HG02852 (cell line): ENCODE measurements around the gene EML6.

ENCODE experiments used
- ATAC-seq: cut with Tn5 transposase; IDR thresholded peaks from one replicate; pipeline ENCODE4 v1.9.1; 2021; ENCODE audit warnings: mild to moderate bottlenecking, moderate library complexity; ENCODE audit not compliant: unreplicated experiment

EML6 gene

DNA sequence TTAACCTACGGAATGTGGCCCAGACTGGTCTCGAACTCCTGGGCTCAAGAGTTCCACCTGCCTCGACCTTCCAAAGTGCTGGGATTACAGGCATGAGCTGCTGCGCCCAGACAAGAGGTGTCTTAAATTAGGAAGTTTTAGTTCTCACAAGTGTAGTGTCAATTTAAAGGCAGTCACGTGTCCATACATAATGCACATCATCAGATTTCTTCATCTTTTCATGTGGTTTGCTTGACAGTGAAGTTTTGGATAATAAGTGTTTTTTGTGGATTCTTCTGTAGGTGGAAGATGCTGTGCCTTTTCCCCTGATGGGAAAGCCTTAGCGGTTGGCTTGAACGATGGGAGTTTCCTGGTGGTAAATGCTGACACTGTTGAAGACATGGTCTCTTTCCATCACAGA lies 179.3 kb downstream of the EML6 start:
- ATAC-seq: no peak

DNA sequence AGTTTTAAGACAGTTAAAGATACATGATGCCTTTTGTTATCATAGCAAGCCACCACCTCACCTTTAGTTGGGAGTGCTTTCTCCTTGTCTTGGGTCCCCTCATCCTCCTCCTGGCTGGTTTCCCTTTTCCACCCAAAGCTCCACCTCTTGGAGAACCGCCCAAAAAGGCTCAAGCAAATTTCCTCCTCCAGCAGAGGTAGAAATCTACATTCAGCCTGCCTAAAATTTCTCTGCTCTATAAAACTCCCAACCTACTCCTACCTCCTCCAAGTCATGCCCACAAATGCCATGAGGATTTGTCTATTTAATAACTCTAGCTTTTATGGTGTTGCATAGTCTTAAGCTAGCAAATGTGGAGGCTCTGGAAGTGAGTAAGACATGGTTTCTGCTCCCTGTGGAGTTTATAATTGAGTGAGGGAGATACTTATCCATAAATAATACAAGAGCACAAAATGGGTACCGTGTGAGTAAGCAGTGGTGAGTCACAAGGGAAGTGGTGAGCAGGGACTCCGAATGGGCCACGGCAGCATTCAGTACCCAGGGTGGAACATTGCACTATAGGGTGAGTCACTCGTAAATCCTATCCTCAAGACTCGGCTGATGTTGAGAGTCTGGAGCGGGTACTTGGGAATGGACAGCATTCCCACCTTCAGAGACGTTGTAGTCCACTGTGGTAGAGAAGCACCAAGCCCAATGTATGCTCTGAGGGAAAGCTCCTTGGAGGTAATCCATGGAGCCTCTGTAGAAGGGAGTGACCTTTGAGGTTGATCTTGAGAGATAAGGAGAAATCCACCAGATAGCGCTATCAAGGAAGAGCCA lies 180.5 kb downstream of the EML6 start:
- no peak for ATAC-seq

DNA sequence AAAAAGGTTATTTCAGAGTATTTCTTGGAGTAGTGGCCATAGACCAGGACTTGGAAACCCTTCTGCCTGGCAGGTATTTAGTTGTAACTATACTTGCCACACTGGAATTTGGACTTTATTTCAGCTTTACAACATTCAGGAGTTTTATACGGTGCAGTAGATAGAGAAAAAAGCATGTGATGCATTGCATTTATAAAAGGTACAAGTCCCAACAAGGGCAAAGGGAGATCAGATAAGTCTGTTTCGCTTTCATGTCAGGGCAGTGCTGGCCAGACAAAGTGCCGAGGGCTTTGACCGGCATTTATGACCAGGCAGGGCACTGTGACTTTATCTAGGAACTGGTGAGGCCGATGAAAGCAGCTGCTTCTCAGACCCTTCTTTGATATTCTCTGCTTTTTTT lies 181.4 kb downstream of the EML6 start:
- no peak for ATAC-seq

DNA sequence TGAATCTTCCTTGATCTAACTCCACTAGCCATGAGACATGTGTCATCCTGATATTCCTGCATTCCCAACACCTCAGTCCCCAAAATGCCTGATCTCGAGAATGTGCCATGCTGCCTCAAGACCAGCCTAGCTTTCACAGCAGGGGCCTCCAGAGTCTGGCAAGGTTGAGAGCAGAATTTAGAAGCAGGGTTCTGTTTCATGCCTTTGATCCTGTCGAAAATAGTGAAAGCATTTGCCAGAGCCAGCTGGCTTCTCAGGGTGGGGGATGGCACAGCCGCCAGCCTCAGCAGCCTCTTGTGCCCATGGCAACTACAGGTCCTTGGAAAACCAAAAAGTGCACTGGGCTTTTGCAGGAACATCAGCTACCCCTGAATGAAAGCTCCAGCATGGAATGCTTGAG lies 183.3 kb downstream of the EML6 start:
- ATAC-seq: no peak

DNA sequence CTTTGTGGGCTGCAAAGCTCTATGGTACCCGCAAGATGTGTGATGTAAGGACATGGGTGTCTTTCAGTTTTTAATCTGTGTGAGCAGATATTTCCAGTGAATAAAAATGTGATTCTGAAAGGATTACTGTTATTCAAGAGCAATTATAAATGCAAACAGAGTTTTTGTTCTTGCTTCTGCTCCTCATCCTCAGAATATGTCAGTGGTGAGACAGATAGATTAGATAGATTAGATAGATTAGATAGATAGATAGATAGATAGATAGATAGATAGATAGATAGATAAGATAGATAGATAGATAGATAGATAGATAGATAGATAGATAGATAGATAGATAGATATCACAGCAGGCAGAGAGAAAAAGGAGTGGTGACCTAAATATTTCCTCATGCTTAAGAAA lies 184.2 kb downstream of the EML6 start:
- no peak for ATAC-seq

DNA sequence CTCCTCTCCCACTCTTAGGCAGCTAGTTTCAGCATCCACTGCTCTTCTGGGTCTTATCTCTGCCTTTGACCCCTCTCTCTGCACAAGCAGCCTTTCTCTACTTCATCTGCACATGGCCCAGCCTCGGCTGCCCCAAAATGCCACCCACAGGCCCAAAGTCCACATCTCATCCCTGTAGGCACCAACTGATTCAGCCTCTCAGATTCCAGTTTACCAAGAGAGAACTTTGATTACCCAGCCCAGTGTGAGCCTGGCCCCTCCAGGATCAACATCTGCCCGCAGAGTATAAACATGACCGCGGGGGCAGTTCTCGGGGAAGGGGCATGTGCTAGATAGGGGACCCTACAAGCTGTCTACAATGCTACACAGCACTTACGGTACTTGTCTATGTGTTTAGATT lies 185.1 kb downstream of the EML6 start:
- ATAC-seq: no peak

DNA sequence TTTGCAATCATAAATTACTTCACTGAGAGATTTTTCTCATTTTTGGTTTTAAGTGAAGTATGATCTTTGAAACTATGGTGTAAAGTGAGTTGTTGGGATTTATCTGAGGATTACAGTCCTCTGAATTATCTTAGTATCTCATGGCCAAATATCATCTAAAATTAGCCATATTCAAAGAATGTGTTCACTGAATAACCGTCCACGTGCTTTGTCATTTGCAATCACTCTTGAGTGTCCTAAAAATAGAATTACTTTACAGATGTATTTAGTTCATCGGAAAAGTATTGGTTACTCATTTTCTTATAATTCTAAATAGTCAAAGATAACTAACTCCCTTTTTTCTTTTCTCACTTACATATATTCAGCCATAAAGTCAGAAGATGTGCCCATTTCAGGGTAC lies 185.5 kb downstream of the EML6 start:
- ATAC-seq: no peak

DNA sequence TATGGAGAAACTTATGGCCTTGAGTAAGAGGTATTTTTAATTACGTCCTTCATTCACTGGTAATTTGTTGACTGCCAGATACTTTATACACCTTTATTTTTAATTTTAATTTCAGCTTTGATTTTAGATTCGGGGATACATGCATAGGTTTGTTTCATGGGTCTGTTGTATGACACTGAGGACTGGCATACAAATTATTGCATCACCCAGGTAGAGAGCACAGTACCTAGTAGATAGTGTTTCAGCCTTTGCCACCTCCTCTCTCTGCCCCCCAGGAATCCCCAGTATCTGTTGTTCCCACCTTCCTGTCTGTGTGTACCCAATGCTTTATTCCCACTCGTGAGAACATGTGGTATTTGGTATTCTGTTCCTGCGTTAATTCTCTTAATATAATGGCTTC lies 188.8 kb downstream of the EML6 start:
- ATAC-seq: no peak

DNA sequence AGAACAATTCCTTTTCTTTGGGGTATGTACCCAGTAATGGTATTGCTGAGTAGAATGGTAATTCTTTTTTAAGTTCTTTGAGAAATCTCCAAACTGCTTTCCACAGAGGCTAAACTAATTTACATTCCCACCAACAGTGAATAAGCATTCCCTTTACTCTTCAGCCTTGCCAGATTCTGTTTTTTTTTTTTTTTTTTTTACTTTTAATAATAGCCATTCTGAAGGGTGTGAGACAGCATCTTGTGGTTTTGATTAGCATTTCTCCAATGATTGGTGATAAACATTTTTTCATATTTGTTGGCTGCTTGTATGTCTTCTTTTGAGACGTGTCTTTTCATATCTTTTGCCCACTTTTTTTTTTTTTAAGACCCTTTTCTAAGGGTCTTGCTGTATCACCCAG lies 189.4 kb downstream of the EML6 start:
- no peak for ATAC-seq

DNA sequence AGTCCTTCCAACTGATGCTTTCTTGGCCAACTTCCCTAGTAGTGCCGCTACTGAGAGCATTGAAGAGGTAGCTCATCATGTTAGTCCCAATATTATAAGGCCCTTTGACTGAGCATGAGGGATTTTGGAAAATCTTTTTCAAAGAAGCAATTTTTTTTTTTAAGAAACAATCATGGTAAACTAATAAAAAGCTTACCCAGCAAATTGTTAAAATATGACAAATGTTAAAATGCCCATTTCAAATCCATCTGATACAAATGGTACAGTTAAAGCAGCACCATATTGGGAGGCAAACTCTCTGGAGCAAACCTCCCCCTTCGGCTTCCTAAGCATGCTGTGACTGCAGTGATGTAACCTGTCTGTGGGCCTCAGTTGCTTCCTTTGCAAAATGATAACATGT lies 191.2 kb downstream of the EML6 start:
- no peak for ATAC-seq

DNA sequence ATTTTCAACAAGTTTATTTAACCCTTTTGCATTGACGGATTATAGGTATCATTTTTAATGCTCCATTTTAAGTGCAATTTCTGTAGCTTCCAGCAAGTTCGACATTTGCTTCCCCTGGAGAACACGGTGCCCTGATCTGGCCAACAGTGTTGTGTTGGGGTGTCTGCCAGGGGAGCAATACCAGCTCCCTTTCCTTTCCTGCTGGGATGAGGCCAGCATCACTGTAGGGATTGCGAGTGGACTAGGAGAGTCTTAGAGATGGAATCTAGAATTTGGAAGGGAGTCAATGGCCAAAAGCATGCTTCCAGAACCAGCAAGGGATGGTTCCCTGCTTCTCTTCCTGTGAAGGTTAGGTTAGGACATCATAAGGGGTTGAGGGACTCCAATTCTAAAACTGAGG lies 191.6 kb downstream of the EML6 start:
- no peak for ATAC-seq

DNA sequence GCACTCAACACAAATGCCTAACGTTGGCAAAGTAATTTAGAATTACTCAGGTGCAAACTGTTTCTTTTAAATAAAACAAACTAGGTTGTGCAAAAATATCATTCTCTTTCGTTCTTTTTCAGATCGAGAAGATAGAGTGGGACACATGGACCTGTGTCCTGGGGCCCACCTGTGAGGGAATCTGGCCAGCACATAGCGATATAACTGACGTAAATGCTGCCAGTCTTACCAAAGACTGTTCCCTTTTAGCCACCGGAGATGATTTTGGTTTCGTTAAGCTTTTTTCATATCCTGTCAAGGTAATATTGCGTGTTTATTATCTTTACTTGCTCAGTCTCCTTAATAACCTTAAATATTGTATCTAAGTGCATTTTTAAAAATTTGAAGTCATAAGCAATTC lies 193.2 kb downstream of the EML6 start:
- no peak for ATAC-seq

DNA sequence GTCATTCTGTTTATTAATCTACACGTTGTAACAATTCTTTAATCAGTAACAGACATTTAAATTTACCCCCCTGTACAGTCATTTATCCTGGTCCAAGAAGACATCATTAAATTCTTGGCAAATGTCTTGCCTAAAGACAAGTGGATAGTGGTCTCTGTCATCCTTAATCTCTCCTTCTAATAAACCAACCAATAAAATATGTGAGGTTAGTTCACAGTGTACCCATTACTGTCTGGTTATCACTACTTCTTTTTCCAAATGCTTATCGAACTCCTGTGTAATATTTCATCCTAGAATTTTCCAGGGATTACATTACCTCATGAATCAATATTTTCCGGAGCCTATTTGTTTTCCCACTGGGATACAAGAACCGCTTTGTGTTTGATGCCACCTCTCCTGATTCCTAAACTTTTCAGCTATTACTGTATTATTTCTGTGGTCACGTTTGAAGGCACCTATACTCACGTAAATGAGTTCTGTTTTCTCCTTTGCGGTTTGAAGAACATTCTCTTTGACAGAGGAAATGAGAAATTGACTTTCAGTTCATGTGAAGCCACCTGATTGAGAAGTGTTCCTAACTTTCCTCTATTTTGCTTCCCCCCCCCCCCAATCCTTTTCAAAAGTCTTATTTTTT lies 195.3 kb downstream of the EML6 start:
- ATAC-seq: no peak

DNA sequence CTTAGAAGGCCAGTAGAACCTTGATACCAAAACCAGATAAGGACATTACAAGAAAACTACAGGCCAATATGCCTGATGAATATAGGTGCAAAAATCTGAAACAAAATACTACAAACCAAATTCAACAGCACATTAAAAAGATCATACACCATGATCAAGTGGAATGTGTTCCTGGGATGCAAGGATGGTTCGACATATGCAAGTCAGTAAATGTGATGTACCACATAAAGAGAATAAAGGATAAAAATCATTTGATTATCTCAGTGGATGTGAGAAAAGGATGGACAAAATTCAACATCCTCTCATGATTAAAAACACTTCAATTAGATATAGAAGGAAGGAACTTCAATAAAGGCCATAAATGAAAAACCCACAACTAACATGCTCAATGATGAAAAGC lies 197.2 kb downstream of the EML6 start:
- no peak for ATAC-seq

DNA sequence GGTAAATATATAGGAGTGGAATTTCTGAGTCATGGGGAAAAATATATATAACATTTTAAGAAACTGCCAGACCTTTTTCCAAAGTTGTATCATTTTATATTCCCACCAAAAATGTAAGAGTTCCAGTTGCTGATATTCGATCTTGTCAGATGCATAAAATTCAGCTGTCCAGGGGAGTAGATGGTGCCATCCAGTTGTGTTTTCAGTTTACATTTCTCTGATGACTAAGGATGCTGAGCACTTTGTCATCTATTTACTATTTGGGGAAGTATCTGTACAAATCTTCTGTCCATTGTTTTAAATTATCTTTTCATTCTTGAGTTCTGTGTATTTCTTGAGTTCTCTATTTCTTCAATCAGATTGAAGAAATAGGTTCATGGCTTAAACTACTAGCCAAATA lies 200.7 kb downstream of the EML6 start:
- ATAC-seq: no peak

DNA sequence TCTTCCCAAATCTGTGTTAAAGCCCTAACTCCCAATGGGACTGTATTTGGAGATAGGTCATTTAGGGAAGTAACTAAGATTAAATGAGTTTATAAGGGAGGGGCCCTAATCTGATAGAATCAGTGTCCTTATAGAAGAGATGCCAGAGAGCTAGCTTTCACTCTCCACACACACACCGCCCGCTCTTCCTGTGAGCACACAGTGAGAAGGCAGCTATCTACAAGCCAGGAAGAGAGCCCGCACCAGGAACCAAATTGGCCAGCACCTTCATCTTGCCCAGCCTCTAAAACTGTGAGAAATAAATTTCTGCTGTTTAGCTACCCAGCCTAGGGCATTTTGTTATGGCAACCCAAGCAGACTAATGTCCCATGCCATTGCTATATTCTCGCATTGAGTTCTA lies 201.6 kb downstream of the EML6 start:
- no peak for ATAC-seq

DNA sequence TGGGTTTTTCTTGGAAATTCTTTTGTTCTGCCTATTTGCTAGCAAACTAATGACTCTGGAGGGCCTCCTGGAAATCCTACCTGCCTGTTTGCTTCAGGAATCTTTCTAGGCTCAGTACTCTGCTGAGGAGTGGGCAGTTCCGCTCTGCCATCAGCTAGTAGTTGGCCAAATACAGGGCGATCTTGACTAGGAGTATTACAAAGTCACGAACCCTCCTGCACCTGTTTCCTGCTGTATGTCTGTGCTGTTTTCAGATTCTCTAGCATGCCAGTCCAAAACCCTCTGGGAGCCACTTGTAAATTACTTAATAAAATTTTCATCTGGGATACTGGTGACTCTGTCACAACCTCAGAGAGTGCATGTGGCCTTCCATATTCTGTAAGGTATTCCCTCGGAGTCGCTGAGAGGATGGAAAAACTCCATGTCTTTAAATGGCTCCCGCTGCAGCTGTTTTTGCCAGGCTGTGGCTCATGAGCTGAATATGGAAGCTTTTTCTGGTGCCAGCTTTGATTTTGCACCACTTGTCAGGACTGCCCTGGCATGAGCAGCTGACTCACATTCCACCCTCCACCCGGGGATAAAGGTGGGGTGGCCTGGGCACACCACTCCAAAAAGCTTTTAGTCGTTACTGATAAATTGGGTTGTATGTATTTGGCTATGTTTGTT lies 203.8 kb downstream of the EML6 start:
- no peak for ATAC-seq

DNA sequence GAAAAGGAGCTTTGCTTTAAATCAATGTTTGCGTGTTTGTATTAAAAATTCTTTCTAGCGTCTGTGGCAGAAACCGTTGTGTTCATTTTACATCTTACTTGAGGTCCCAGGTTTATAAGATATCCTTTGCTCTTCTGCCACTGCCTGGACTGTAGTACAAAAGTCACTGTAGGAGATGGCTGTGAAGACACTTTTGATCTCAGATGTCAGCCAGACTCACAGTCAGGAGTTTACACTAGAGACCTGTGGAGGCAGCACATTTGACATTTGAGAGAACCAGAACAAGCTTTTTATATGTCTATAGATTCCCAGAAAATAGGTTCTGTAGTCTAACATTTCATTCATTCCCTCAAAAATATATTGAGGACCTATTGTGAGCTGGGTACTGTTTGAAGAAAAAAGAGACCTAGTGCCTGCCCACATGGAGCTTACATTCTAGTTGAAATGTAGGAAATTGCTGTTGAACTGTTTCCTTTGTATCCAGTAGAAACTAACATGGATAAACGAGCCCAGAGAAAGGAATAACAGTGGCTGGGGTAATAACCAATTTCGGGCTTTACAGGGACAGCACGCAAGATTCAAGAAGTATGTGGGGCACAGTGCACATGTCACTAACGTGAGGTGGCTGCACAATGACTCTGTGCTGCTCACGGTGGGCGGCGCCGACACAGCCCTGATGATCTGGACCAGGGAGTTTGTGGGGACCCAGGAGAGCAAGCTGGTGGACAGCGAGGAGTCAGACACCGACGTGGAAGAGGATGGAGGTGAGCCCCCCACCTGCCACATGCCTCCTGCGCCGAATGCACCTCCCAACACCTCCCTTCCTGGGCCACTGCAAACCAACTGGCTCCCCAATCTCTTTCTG lies 204.5 kb downstream of the EML6 start:
- no peak for ATAC-seq

DNA sequence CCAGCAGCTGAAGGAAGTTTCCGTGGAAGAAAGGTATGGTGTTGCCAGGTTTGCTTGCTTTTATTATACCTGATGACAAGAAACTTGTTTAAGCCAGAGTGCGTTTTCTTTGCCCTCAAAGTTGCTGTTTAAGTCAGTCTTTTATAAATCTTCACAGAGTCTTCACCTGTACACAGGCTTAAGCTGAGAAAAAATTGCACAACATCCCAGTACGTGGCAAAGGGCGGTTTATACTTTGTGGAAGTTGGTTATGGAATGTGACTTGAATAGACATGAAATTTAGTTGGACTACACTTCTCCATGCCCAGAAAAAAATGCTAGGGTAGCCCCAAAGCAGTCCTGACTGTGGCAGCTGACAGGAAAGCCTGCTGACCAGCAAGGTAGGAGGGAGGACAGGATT lies 205.3 kb downstream of the EML6 start:
- ATAC-seq: no peak

DNA sequence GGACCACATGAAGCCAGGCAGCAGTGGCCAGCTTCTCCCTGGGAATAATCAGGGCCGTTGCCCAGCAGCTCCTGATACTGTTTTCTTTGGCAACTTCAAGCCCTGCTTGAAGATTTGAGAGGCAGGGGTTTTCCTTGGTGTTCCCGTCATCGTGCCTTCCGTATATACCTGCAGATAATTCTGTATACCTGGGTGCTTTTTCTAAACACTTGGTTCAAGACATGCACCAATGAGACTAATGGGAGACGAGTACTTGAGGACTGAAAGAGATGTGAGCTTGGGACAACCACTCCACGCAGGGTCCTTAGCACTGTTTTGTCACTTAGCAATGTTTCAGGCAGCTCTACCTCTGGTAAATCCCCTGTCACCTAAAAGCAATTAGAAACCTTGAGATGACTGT lies 208.0 kb downstream of the EML6 start:
- ATAC-seq: no peak

DNA sequence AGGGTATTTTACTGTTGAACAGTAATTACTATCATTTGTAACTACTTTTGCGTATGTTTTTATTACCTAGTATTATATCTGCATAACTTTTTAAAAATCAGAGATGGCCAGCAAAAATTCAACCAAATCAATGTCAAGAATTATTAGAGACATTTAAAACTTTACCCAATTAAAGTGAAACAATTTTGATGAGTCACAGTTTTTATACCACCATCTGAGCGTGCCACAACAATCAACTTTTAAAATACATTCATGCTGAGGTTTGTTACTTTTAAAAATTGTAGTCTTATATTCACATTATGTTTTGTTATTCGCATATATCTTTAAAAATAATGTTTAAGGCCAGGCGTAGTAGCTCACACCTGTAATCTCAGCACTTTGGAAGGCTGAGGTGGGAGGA lies 211.9 kb downstream of the EML6 start:
- ATAC-seq: no peak
